CD4-positive, alpha-beta memory T cell (primary cell): ENCODE measurements around the gene SH2D2A. TPM values are rescaled to one million over a fixed set of nuclear protein-coding genes. Genes with fewer than 3 reads are reported as not detected.
A peak's percentile ranks its signal among the peaks of the same experiment; 100 is the strongest.
"Not testable (repeated sequence)": the region's sequence is repeated elsewhere in the genome, so short reads cannot be mapped to it uniquely, and the experiment has no call there.

ENCODE experiments used
- CTCF ChIA-PET: fragments of 350-600 bp; sonication (Branson Sonifier 250); formaldehyde crosslinking; loops from one replicate; lab custom pipeline; 2021; ENCODE audit warnings: inconsistent platforms; ENCODE audit not compliant: partially characterized antibody; lab: Charles Lee
- POLR2A ChIA-PET: fragments of 350-600 bp; sonication (Branson Sonifier 250); formaldehyde crosslinking; loops from one replicate; lab custom pipeline; 2021; ENCODE audit not compliant: partially characterized antibody; lab: Charles Lee
- DNase-seq, 5 donors: peaks; one replicate each; pipeline versions ENCODE4 v3.0.0 to v3.0.0-alpha.2; 2020 to 2022; ENCODE audit warnings: mixed read lengths in 1 of 5
- H3K27ac ChIP-seq: one replicate; pipeline ENCODE4 v1.7.0; 2013; ENCODE audit warnings: low read depth, low read length
- H3K27me3 ChIP-seq: 2 replicates; pipeline ENCODE4 v1.7.0; 2013; ENCODE audit warnings: mild to moderate bottlenecking, low read length, moderate library complexity; ENCODE audit not compliant: insufficient read depth
- H3K36me3 ChIP-seq: 2 replicates; pipeline ENCODE4 v1.7.0; 2013; ENCODE audit warnings: mild to moderate bottlenecking, low read length, moderate library complexity; ENCODE audit not compliant: insufficient read depth
- H3K4me1 ChIP-seq: 2 replicates; pipeline ENCODE4 v1.7.0; 2013; ENCODE audit warnings: mild to moderate bottlenecking, low read length, moderate library complexity; ENCODE audit not compliant: insufficient read depth
- H3K4me3 ChIP-seq, 2 donors: one replicate each; pipeline ENCODE4 v1.7.0; 2013; ENCODE audit warnings: low read length in 2 of 2, mild to moderate bottlenecking in 1 of 2
- H3K9me3 ChIP-seq, 2 donors: one replicate each; pipeline ENCODE4 v1.7.0; 2013; ENCODE audit warnings: low read length in 2 of 2, control low read depth in 1 of 2; ENCODE audit not compliant: control insufficient read depth in 1 of 2
- H3K27ac Mint-ChIP-seq, 7 donors: one replicate each; pipeline ENCODE4 v1.8.0; 2020 to 2021; ENCODE audit warnings: mixed read lengths in 7 of 7, mild to moderate bottlenecking in 6 of 7, inconsistent platforms in 3 of 7, moderate library complexity in 3 of 7
- H3K27me3 Mint-ChIP-seq, 2 donors: one replicate each; pipeline ENCODE4 v1.8.0; 2020 to 2021; ENCODE audit warnings: mixed read lengths in 2 of 2
- H3K36me3 Mint-ChIP-seq, 2 donors: one replicate each; pipeline ENCODE4 v1.8.0; 2020 to 2021; ENCODE audit warnings: mixed read lengths in 2 of 2, inconsistent platforms in 1 of 2, mild to moderate bottlenecking in 1 of 2
- H3K4me1 Mint-ChIP-seq, 4 donors: one replicate each; pipeline ENCODE4 v1.8.0; 2020 to 2021; ENCODE audit warnings: mixed read lengths in 4 of 4, mild to moderate bottlenecking in 1 of 4
- H3K4me3 Mint-ChIP-seq, 8 donors: one replicate each; pipeline ENCODE4 v1.8.0; 2020 to 2021; ENCODE audit warnings: mixed read lengths in 8 of 8, mild to moderate bottlenecking in 7 of 8, moderate library complexity in 6 of 8, inconsistent platforms in 3 of 8
- H3K9me3 Mint-ChIP-seq, 8 donors: one replicate each; pipeline ENCODE4 v1.8.0; 2020 to 2021; ENCODE audit warnings: mixed read lengths in 8 of 8, mild to moderate bottlenecking in 5 of 8, inconsistent platforms in 3 of 8, moderate library complexity in 1 of 8
- intact Hi-C: fragments of 100-400 bp; cut with micrococcal nuclease; formaldehyde crosslinking; loops from one replicate; pipeline ENCODE4 v1.15.1; 2023
- polyA plus RNA-seq, 2 donors: library from polyadenylated mRNA; unstranded; fragments of 300-500 nt; fragmentation: Illumina TruSeq; gene quantifications; one replicate each; pipeline ENCODE4 v1.2.3, GENCODE V29; 2021
- total RNA-seq, 2 experiments: library from RNA; stranded (reverse); gene quantifications; one replicate each; pipeline ENCODE4 v1.2.3, GENCODE V29; 2021

The SH2D2A gene
- total and polyA plus RNA-seq, 4 experiments from 2014 or later: 29.1 to 63.6 (median 54.5) TPM

DNA sequence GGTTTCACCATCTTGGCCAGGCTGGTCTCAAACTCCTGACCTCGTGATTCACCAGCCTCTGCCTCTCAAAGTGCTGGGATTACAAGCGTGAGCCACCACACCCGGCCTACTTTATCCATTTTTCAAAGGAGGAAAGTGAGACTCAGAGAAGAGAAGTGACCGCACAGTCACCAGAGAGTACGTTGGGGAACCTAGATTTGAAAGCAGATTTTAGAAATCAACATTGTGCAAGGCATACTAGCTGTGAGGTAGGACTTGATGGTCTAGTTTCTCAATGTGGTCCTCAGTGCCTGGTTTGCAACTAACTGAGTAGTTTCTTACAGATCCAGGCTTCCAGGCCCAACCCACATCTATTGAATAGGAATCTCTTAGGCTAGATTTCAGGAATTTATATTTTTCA, 51.0 kb downstream of the SH2D2A start:
- Mint-ChIP-seq H3K36me3 (peaks cover 9 to 14% of the 10 kb centered on the region in 2 donors), H3K9me3 (no peaks in the 10 kb centered on the region), H3K4me1 (peaks cover 16 to 27% (median 23%) of the 10 kb centered on the region in 4 donors), H3K27me3 (no peaks in the 10 kb centered on the region), H3K27ac (peak overlapping the region in 1 of 7 donors; percentile 57), H3K4me3 (peak overlapping the region in 2 of 8 donors; percentile 32 to 52)
- no peak overlapping the region for H3K4me3 ChIP-seq
- POLR2A ChIA-PET: interaction anchor here (3.3 to 7.8 kb wide), 5 partner anchors 10 to 38 kb away, joined by 17 to 158 read pairs (median 79); partner anchors contain the start of genes HDGF, ISG20L2, METTL25B and MRPL24
- no peak overlapping the region for H3K27ac ChIP-seq
- no peaks in the 10 kb centered on the region for H3K36me3 ChIP-seq
- no peaks in the 10 kb centered on the region for H3K9me3 ChIP-seq
- no peaks in the 10 kb centered on the region for H3K27me3 ChIP-seq
- peaks cover 36% of the 10 kb centered on the region for H3K4me1 ChIP-seq
- intact Hi-C loops: no loop called here
- DNase-seq: no peak
- CTCF ChIA-PET: interaction anchor here (3.9 to 8.7 kb wide), 2 partner anchors 37 to 76 kb away, joined by 16 to 91 read pairs; partner anchors contain the start of genes ISG20L2 and METTL25B

DNA sequence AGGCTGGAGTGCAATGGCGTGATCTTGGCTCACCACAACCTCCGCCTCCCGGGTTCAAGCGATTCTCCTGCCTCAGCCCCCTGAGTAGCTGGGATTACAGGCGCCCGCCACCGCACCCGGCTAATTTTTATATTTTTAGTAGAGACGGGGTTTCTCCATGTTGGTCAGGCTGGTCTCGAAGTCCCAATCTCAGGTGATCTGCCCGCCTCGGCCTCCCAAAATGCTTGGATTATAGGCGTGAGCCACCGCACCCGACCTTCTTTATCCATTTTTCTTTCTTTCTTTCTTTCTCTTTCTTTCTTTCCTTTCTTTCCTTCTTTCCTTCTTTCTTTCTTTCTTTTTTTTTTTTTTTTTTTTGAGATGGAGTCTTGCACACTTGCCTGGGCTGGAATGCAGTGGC, 51.5 kb downstream of the SH2D2A start:
- Mint-ChIP-seq H3K4me1 (peaks cover 16 to 22% (median 20%) of the 10 kb centered on the region in 4 donors), H3K27ac (peak overlapping the region in 1 of 7 donors; percentile 57), H3K36me3 (peaks cover 5 to 10% of the 10 kb centered on the region in 2 donors)
- H3K27me3 Mint-ChIP-seq, H3K9me3 Mint-ChIP-seq, H3K27me3 ChIP-seq, H3K36me3 ChIP-seq, H3K4me3 ChIP-seq, DNase-seq, H3K4me3 Mint-ChIP-seq, H3K27ac ChIP-seq, intact Hi-C loops, H3K9me3 ChIP-seq: not testable (repeated sequence)
- ChIA-PET POLR2A (interaction anchor here (3.3 to 7.8 kb wide), 5 partner anchors 10 to 38 kb away, joined by 17 to 158 read pairs (median 79); partner anchors contain the start of genes HDGF, ISG20L2, METTL25B and MRPL24), CTCF (interaction anchor here (8.7 kb wide), 1 partner anchor 37 kb away, joined by 91 read pairs; the partner anchor contains the start of genes ISG20L2 and METTL25B)
- peaks cover 32% of the 10 kb centered on the region for H3K4me1 ChIP-seq

DNA sequence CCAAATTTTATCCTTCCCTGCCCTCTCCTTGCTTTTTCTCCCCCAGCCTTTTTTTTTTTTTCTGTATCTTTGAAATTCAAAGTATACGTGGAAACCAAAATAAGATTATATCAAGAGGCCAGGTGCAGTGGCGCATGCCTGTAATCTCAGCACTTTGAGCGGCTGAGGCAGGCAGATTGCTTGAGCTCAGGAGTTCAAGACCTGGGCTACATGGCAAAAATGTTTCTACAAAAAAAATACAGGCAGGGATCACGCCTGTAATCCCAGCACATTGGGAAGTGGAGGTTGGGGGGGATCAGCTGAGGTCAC, 55.9 kb downstream of the SH2D2A start:
- H3K9me3 Mint-ChIP-seq: no peaks in the 10 kb centered on the region

GRCh38 chr1:156760092-156760795, 56.4 kb downstream of the SH2D2A start:
- no peak overlapping the region for H3K4me3 ChIP-seq
- H3K36me3 ChIP-seq: no peaks in the 10 kb centered on the region
- H3K4me1 ChIP-seq: no peaks in the 10 kb centered on the region
- CTCF ChIA-PET: interaction anchor here (0.6 to 1.6 kb wide), 2 partner anchors 34 to 38 kb away, joined by 3 to 4 read pairs; no protein-coding TSS in a partner anchor
- H3K9me3 Mint-ChIP-seq: no peaks in the 10 kb centered on the region
- no peaks in the 10 kb centered on the region for H3K27me3 Mint-ChIP-seq
- H3K9me3 ChIP-seq: no peaks in the 10 kb centered on the region
- no peak overlapping the region for H3K4me3 Mint-ChIP-seq
- intact Hi-C loops: no loop called here
- no peaks in the 10 kb centered on the region for H3K27me3 ChIP-seq
- POLR2A ChIA-PET: interaction anchor here (1.2 to 7.8 kb wide), 2 partner anchors 9 to 19 kb away, joined by 3 to 97 read pairs; partner anchors contain the start of genes HDGF and MRPL24
- H3K4me1 Mint-ChIP-seq: peaks cover 0 to 5% (median 3%) of the 10 kb centered on the region in 4 donors
- no peaks in the 10 kb centered on the region for H3K36me3 Mint-ChIP-seq
- no peak overlapping the region for H3K27ac Mint-ChIP-seq
- DNase-seq: no peak
- no peak overlapping the region for H3K27ac ChIP-seq

More for the DNA sequence above, 55.9 kb downstream of the SH2D2A start:
- Histone ChIP-seq H3K4me3 (no peak overlapping the region), H3K9me3 (no peaks in the 10 kb centered on the region), H3K27me3 (no peaks in the 10 kb centered on the region), H3K36me3 (no peaks in the 10 kb centered on the region), H3K27ac (no peak overlapping the region), H3K4me1 (peaks cover 2% of the 10 kb centered on the region)
- CTCF ChIA-PET: interaction anchor here (0.6 to 1.6 kb wide), 2 partner anchors 35 to 38 kb away, joined by 3 to 4 read pairs; no protein-coding TSS in a partner anchor
- Mint-ChIP-seq H3K27ac (no peak overlapping the region), H3K4me3 (peak overlapping the region in 1 of 8 donors; percentile 26), H3K27me3 (no peaks in the 10 kb centered on the region), H3K36me3 (no peaks in the 10 kb centered on the region), H3K4me1 (peaks cover 0 to 5% (median 3%) of the 10 kb centered on the region in 4 donors)
- intact Hi-C loops: no loop called here
- DNase-seq: no peak
- POLR2A ChIA-PET: interaction anchor here (1.2 to 7.8 kb wide), 2 partner anchors 9 to 20 kb away, joined by 3 to 97 read pairs; partner anchors contain the start of genes HDGF and MRPL24

DNA sequence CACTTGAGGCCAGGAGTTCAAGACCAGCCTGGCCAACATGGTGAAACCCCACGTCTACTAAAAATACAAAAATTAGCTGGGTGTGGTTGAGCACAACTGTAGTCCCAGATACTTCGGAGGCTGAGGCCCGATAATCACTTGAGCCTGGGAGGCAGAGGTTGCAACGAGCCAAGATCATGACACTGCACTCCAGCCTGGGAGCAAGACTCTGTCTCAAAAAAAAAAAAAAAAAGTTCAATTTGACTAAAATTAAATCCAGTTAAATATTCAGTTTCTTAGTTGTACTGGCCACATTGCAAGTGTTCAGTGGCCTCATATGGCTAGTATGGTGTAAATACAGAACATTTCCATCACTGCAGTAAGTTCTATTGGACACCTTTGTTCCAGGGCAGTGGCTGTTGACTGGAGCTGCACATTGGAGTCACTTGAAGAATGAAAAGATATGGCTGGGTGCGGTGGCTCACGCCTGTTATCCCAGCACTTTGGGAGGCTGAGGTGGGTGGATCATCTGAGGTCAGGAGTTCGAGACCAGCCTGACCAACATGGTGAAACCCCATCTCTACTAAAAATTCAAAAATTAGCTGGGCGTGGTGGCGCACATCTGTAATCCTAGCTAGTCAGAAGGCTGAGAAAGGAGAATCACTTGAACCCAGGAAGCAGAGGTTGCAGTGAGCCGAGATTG, 58.9 kb downstream of the SH2D2A start:
- ChIA-PET POLR2A (interaction anchor here (1.3 kb wide), 1 partner anchor 9 kb away, joined by 4 read pairs; the partner anchor contains the start of gene PRCC), CTCF (interaction anchor here (0.9 to 2.4 kb wide), 2 partner anchors 11 to 68 kb away, joined by 3 to 8 read pairs; no protein-coding TSS in a partner anchor)
- H3K9me3 ChIP-seq, H3K36me3 ChIP-seq, H3K4me1 ChIP-seq, H3K4me3 ChIP-seq, H3K27me3 ChIP-seq, H3K36me3 Mint-ChIP-seq, H3K27ac ChIP-seq, H3K27me3 Mint-ChIP-seq, H3K4me3 Mint-ChIP-seq, intact Hi-C loops, H3K9me3 Mint-ChIP-seq, DNase-seq: not testable (repeated sequence)
- H3K27ac Mint-ChIP-seq: peak overlapping the region in 1 of 7 donors; percentile 13
- peaks cover 4 to 17% (median 11%) of the 10 kb centered on the region in 4 donors for H3K4me1 Mint-ChIP-seq

DNA sequence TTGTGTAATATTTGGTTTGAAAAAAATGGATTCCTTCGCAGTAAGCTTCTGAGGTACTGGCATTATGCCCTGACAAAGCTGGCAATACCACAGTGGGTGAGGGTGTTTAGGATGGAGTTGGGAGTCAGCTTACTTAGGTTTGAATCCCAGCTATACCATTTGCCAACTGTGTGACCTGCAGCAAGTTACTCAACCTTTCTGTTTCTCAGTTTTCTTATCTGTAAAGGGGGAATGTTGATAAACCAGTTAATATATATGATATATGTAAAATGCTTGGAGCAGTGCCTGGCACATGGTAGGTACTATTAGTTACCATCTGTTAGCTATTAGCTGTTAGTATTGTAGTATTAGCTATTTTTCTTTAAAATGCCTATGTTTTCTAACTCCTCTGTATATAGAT, 60.3 kb downstream of the SH2D2A start:
- ChIA-PET POLR2A (interaction anchor here (1.1 to 3.4 kb wide), 3 partner anchors 9 to 15 kb away, joined by 3 to 17 read pairs (median 3); partner anchors contain the start of genes MRPL24 and PRCC), CTCF (interaction anchor here (0.7 to 2.4 kb wide), 5 partner anchors 30 to 150 kb away, joined by 3 to 8 read pairs (median 3); partner anchors contain the start of gene NTRK1)
- H3K9me3 ChIP-seq: no peaks in the 10 kb centered on the region
- DNase-seq: no peak
- no peak overlapping the region for H3K4me3 Mint-ChIP-seq
- H3K27me3 Mint-ChIP-seq: no peaks in the 10 kb centered on the region
- H3K4me1 ChIP-seq: peaks cover 12% of the 10 kb centered on the region
- intact Hi-C loops: no loop called here
- no peak overlapping the region for H3K27ac ChIP-seq
- H3K4me1 Mint-ChIP-seq: peaks cover 9 to 30% (median 16%) of the 10 kb centered on the region in 4 donors
- H3K27me3 ChIP-seq: no peaks in the 10 kb centered on the region
- no peaks in the 10 kb centered on the region for H3K36me3 ChIP-seq
- no peak overlapping the region for H3K27ac Mint-ChIP-seq
- peaks cover 0 to 5% of the 10 kb centered on the region in 2 donors for H3K36me3 Mint-ChIP-seq
- H3K4me3 ChIP-seq: no peak overlapping the region
- no peaks in the 10 kb centered on the region for H3K9me3 Mint-ChIP-seq
